ENCODE results near the gene GGACT.
"Not testable (repeated sequence)": the region's sequence is repeated elsewhere in the genome, so short reads cannot be mapped to it uniquely, and the experiment has no call there.

The GGACT gene

GRCh38 chr13:100600461-100600860, 11.9 kb upstream of the GGACT start:
- DNase-seq, result no peak

GRCh38 chr13:100597253-100597652, 8.7 kb upstream of the GGACT start:
- no peak for DNase-seq

- DNase-seq, result no peak
These were observed 7.9 kb upstream of the GGACT start for GRCh38 chr13:100596516-100596915.

GRCh38 chr13:100594731-100595130, 6.1 kb upstream of the GGACT start:
- DNase-seq, result no peak

GRCh38 chr13:100594255-100594654, 5.7 kb upstream of the GGACT start:
- DNase-seq, result no peak

GRCh38 chr13:100589178-100589725, 663 bp upstream of the GGACT start:
- no peak for DNase-seq

GRCh38 chr13:100584896-100585295, 3.7 kb downstream of the GGACT start:
- no peak for DNase-seq

GRCh38 chr13:100581504-100581903, 7.1 kb downstream of the GGACT start:
- DNase-seq, result no peak

- no peak for DNase-seq
These were observed 7.6 kb downstream of the GGACT start for GRCh38 chr13:100581030-100581429.

GRCh38 chr13:100580045-100580444, 8.5 kb downstream of the GGACT start:
- DNase-seq, result no peak

- not testable (repeated sequence) for DNase-seq
These were observed 11.3 kb downstream of the GGACT start for GRCh38 chr13:100577239-100577638.

- DNase-seq, result no peak
These were observed 15.5 kb downstream of the GGACT start for GRCh38 chr13:100573121-100573520.

- DNase-seq, result no peak
These were observed 22.0 kb downstream of the GGACT start for GRCh38 chr13:100566543-100566942.

GRCh38 chr13:100565286-100565685, 23.3 kb downstream of the GGACT start:
- DNase-seq, result no peak

GRCh38 chr13:100564444-100565223, 24.0 kb downstream of the GGACT start:
- DNase-seq, result no peak

GRCh38 chr13:100563779-100564178, 24.8 kb downstream of the GGACT start:
- no peak for DNase-seq

GRCh38 chr13:100561599-100562204, 26.9 kb downstream of the GGACT start:
- DNase-seq, result no peak

GRCh38 chr13:100561158-100561499, 27.5 kb downstream of the GGACT start:
- DNase-seq, result no peak

- no peak for DNase-seq
These were observed 28.0 kb downstream of the GGACT start for GRCh38 chr13:100560498-100561157.

- DNase-seq, result no peak
These were observed 28.7 kb downstream of the GGACT start for GRCh38 chr13:100559886-100560285.

- no peak for DNase-seq
These were observed 35.8 kb downstream of the GGACT start for GRCh38 chr13:100552755-100553154.

GRCh38 chr13:100549316-100549715, 39.3 kb downstream of the GGACT start:
- no peak for DNase-seq

- DNase-seq, result no peak
These were observed 40.8 kb downstream of the GGACT start for GRCh38 chr13:100547791-100548201.
